Activated CD8-positive, alpha-beta memory T cell treated with anti-CD3 and anti-CD28 coated beads, Interleukin-2, amount 50 U/mL, for 1 hour (primary cell): ENCODE measurements around the gene CPXCR1.
"Not testable (repeated sequence)": the region's sequence is repeated elsewhere in the genome, so short reads cannot be mapped to it uniquely, and the experiment has no call there.

Experiments
- DNase-seq: peaks from one replicate; pipeline ENCODE4 v3.0.0-alpha.2; 2020; ENCODE audit errors: extremely low read depth

CPXCR1 gene

DNA sequence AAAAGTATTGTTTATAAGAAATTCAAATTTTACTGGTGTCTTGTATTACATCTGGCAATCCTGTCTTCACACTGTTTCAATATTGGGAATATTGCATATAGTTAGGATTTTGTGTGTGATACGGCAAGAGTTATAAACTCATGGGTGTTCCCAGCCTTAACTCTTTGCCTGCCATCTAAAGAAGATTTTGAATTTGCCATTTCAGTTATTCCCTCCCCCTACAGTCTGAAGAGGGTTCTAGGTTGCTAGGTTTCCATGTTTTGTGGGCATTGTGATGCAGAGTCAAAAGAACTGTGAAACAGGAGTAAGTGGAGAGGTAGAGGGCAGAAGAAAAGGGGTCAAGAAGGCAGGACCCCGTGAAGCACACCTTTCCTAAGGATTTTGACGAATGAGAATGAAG is at the start of gene CPXCR1:
Gene CPXCR1 (plus strand): TSS at position 301 of the 400 bp plus-strand sequence. CDS start 6,190 bp downstream, outside the sequence.
- no peak for DNase-seq

DNA sequence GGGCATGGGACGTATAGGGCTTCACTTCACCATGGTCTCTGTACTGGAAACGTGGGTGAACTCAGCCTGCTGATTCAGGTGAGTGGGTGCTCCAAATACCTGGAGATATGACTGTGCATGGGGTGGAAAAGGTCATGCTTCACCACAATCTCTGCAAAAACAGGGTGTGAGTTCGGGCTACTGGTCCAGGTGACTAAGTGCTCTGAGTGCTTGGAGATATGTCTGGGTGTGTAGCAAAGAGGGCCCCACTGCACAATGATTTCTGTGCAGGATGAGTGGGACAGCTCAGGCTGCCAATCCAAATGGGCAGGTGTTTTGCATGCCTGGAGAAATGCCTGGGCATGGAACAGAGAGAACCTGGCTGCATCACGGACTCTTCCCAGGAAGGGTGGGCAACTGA is 11.2 kb upstream of the CPXCR1 start:
- no peak for DNase-seq

DNA sequence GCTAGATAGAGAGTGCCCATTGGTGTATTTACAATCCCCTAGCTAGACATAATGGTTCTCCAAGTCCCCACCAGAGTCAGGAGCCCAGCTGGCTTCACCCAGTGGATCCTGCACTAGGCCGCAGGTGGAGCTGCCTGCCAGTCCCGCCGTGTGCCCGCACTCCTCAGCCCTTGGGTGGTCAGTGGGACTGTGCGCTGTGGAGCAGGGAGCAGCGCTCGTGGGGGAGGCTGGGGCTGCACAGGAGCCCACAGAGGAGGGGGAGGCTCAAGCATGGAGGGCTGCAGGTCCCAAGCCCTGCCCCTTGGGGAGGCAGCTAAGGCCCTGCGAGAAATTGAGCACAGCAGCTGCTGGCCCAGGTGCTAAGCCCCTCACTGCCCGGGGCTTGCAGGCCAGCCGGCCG is 810 bp upstream of the CPXCR1 start:
- DNase-seq: not testable (repeated sequence)

- not testable (repeated sequence) for DNase-seq
Measured at GRCh38 chrX:88752339-88752738, 5.3 kb downstream of the CPXCR1 start.

DNA sequence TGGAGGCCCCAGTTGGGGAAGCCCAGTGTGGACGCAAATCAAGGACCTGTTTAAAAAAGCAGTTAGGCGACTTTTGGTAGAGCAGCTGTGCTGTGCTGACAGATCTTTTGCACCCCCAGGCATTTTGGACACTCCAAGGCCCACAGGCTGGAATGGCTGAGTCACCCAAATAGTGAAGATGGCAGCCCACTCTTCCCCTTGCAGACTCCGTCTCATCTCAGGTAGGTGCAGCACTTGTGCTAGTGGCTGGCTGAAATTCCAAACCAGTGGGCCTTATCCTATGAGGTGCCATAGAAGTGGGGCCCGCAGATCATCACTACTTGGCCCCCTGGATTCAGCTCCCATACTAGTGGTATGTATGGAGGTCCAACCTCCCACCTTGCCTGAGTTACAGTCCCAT is 42.8 kb downstream of the CPXCR1 start:
- no peak for DNase-seq
